ENCODE data around the gene CRCP.
A peak's percentile ranks its signal among the peaks of the same experiment; 100 is the strongest.

- TF ChIP-seq EP300 (IDR thresholded peaks at IDR 0.05) (no peak), CTCF (IDR thresholded peaks at IDR 0.05) (no peak), POLR2A (IDR thresholded peaks at IDR 0.05) (no peak), POLR2AphosphoS5 (IDR thresholded peaks at IDR 0.05) (peak in 1 of 3 donors; percentile 12)
Measured at GRCh38 chr7:66076462-66077329, 38.0 kb upstream of the CRCP start.

Data from stomach (tissue), 4 donors.